IMR-90 (cell line): ENCODE results near the gene AMFR. TPM values are rescaled to one million over a fixed set of nuclear protein-coding genes. Genes with fewer than 3 reads are reported as not detected.

Source experiments
- ATAC-seq: fragments of 200-7000 bp; cut with Tn5 transposase; 2 replicates; pipeline ENCODE4 v1.9.1; 2020; ENCODE audit warnings: low read depth, mild to moderate bottlenecking, moderate library complexity
- BruUV-seq: library from RNA; stranded (reverse); fragments of 400-500 nt; replicated peaks from 2 replicates; lab custom pipeline; 2021; lab: Mats Ljungman, UMichigan
- CTCF ChIA-PET: fragments of 300-600 bp; formaldehyde crosslinking; extraction: SDS; loops from one replicate; lab custom pipeline; 2021; ENCODE audit warnings: antibody characterized with exemption; lab: Yijun Ruan, JAX
- POLR2A ChIA-PET: fragments of 300-600 bp; sonication (Branson Sonifier 250); formaldehyde crosslinking; loops from one replicate; lab custom pipeline; 2022; ENCODE audit warnings: antibody characterized with exemption; ENCODE audit not compliant: unreplicated experiment; lab: Charles Lee
- DNase-seq: peaks from one replicate; pipeline ENCODE4 v3.0.0; 2013
- H2AFZ ChIP-seq: replicated peaks from 2 replicates; pipeline ENCODE3; 2013; ENCODE audit warnings: low read length, mild to moderate bottlenecking; ENCODE audit not compliant: poor library complexity
- H2AK5ac ChIP-seq: 2 replicates; pipeline ENCODE4 v1.6.1; 2013; ENCODE audit warnings: low read depth, low read length, inconsistent platforms
- H2AK9ac ChIP-seq: replicated peaks from 2 replicates; pipeline ENCODE3; 2013; ENCODE audit warnings: mild to moderate bottlenecking, low read depth, low read length, moderate library complexity; ENCODE audit not compliant: poor library complexity
- H2BK120ac ChIP-seq: 2 replicates; pipeline ENCODE4 v1.6.1; 2013; ENCODE audit warnings: low read depth, low read length, inconsistent platforms
- H2BK15ac ChIP-seq: 3 replicates; pipeline ENCODE4 v1.6.1; 2013; ENCODE audit warnings: low read depth, low read length, inconsistent platforms
- H2BK20ac ChIP-seq: 2 replicates; pipeline ENCODE4 v1.6.1; 2013; ENCODE audit warnings: low read depth, mild to moderate bottlenecking, inconsistent platforms, low read length, moderate library complexity
- H2BK5ac ChIP-seq: 2 replicates; pipeline ENCODE4 v1.6.1; 2013; ENCODE audit warnings: mild to moderate bottlenecking, low read depth, low read length, inconsistent platforms; ENCODE audit not compliant: poor library complexity, severe bottlenecking
- H3K14ac ChIP-seq: replicated peaks from 2 replicates; pipeline ENCODE4 v1.6.1; 2013; ENCODE audit warnings: low read depth, low read length, inconsistent platforms
- H3K18ac ChIP-seq: 2 replicates; pipeline ENCODE4 v1.6.1; 2013; ENCODE audit warnings: low read depth, low read length, control low read depth
- H3K23ac ChIP-seq: 2 replicates; pipeline ENCODE4 v1.6.1; 2013; ENCODE audit warnings: low read depth, low read length, inconsistent platforms
- H3K27ac ChIP-seq: 2 replicates; pipeline ENCODE4 v1.5.1; 2013; ENCODE audit warnings: mild to moderate bottlenecking, control low read depth, low read length; ENCODE audit not compliant: insufficient read depth
- H3K27me3 ChIP-seq: 2 replicates; pipeline ENCODE4 v1.6.1; 2013; ENCODE audit warnings: low read length; ENCODE audit not compliant: control insufficient read depth, insufficient read depth
- H3K36me3 ChIP-seq: 2 replicates; pipeline ENCODE4 v1.6.1; 2013; ENCODE audit warnings: low read length, mixed read lengths; ENCODE audit not compliant: control insufficient read depth, insufficient read depth
- H3K4ac ChIP-seq: 2 replicates; pipeline ENCODE4 v1.6.1; 2013; ENCODE audit warnings: low read depth, low read length, inconsistent platforms
- H3K4me1 ChIP-seq: 2 replicates; pipeline ENCODE4 v1.6.1; 2013; ENCODE audit warnings: low read length, mixed read lengths; ENCODE audit not compliant: control insufficient read depth, insufficient read depth
- H3K4me2 ChIP-seq: 2 replicates; pipeline ENCODE4 v1.6.1; 2013; ENCODE audit warnings: low read depth, mild to moderate bottlenecking, control low read depth, low read length, moderate library complexity
- H3K4me3 ChIP-seq: 2 replicates; pipeline ENCODE4 v1.5.1; 2013; ENCODE audit warnings: low read depth, mild to moderate bottlenecking, control low read depth, low read length, moderate library complexity; ENCODE audit not compliant: insufficient read depth
- H3K56ac ChIP-seq: 2 replicates; pipeline ENCODE4 v1.6.1; 2013; ENCODE audit warnings: low read length, inconsistent platforms; ENCODE audit not compliant: insufficient read depth; ENCODE audit errors: extremely low read depth
- H3K79me1 ChIP-seq, 2 experiments: 2 replicates each; pipeline ENCODE4 v1.6.1; 2013; ENCODE audit warnings: low read length in 2 of 2, inconsistent platforms in 1 of 2, low read depth in 1 of 2
- H3K9ac ChIP-seq: 2 replicates; pipeline ENCODE4 v1.6.1; 2013; ENCODE audit warnings: low read depth, low read length, control low read depth
- H3K9me1 ChIP-seq: 2 replicates; pipeline ENCODE4 v1.6.1; 2013; ENCODE audit warnings: low read length, inconsistent platforms; ENCODE audit not compliant: insufficient read depth
- H3K9me3 ChIP-seq: 2 replicates; pipeline ENCODE4 v1.6.1; 2013; ENCODE audit warnings: low read length; ENCODE audit not compliant: control insufficient read depth, insufficient read depth
- H4K20me1 ChIP-seq: 2 replicates; pipeline ENCODE4 v1.6.1; 2013; ENCODE audit warnings: low read length, inconsistent platforms; ENCODE audit not compliant: insufficient read depth
- H4K5ac ChIP-seq: 2 replicates; pipeline ENCODE4 v1.6.1; 2013; ENCODE audit warnings: mild to moderate bottlenecking, low read depth, low read length, control low read depth
- H4K8ac ChIP-seq, 2 experiments: 2 replicates each; pipeline ENCODE4 v1.6.1; 2013; ENCODE audit warnings: low read depth in 2 of 2, low read length in 2 of 2, control low read depth in 1 of 2, inconsistent platforms in 1 of 2
- H4K91ac ChIP-seq: 2 replicates; pipeline ENCODE4 v1.6.1; 2013; ENCODE audit warnings: low read depth, low read length, inconsistent platforms; ENCODE audit not compliant: insufficient read depth
- FOS ChIP-seq: fragments of 150-350 bp; IDR thresholded peaks from 2 replicates; pipeline ENCODE4 v1.6.1; 2016; ENCODE audit warnings: low read depth, low read length
- MAZ ChIP-seq: IDR thresholded peaks from 2 replicates; pipeline ENCODE4 v1.6.1; 2012; ENCODE audit warnings: low read depth, mild to moderate bottlenecking, low read length, improper control_type of control experiment, moderate library complexity, borderline replicate concordance
- WGBS, 2 experiments: methylation state at CpG; one replicate each; pipeline versions ENCODE4 v1.1.5 to v1.1.7; 2013; ENCODE audit warnings: missing lambda C conversion rate in 2 of 2; ENCODE audit not compliant: insufficient read length in 1 of 2; ENCODE audit errors: extremely low coverage in 2 of 2; 5-methylcytosine and 5-hydroxymethylcytosine counted together
- dilution Hi-C: fragments of 300-500 bp; cut with HindIII; formaldehyde crosslinking; loops from one replicate; pipeline ENCODE4 v1.14.3; 2018; ENCODE audit warnings: low sequenced_read_pairs; ENCODE audit not compliant: unreplicated experiment
- in situ Hi-C: fragments of 300-500 bp; cut with MboI; formaldehyde crosslinking; loops from 3 replicates; pipeline ENCODE4 v1.14.3; 2019; ENCODE audit warnings: low sequenced_read_pairs, inconsistent platforms, mixed read lengths
- intact Hi-C: fragments of 100-400 bp; cut with micrococcal nuclease; formaldehyde crosslinking; loops from 2 replicates; pipeline ENCODE4 v1.10.0; 2022
- polyA plus RNA-seq, 3 experiments: library from polyadenylated mRNA; depleted of rRNA; stranded (reverse); fragments of >200 nt; gene quantifications; 2 replicates each; pipeline ENCODE4 v1.2.3, GENCODE V29; 2012; ENCODE audit warnings: low replicate concordance in 1 of 3
- total RNA-seq: library from RNA; depleted of rRNA; stranded (reverse); fragments of >200 nt; gene quantifications from 2 replicates; pipeline ENCODE4 v1.2.3, GENCODE V29; 2012

AMFR gene
- total and polyA plus RNA-seq, 2 of the 4 experiments (the other 2 are of a cell fraction), result 60.7 to 216 TPM

GRCh38 chr16:56387396-56387795 lies 37.9 kb downstream of the AMFR start:
- TF ChIP-seq MAZ (no peak), FOS (no peak)
- H4K5ac ChIP-seq, result no peak overlapping the region
- H2AFZ ChIP-seq, result no peak overlapping the region
- H3K4me3 ChIP-seq, result no peak overlapping the region
- no peak overlapping the region for H3K4me2 ChIP-seq
- peaks cover 17% of the 10 kb centered on the region for H3K4me1 ChIP-seq
- H3K14ac ChIP-seq, result no peak overlapping the region; the same call in 1 of the 2 replicates
- peak overlapping the region; percentile 52; the same call in 1 of the 2 replicates for H2AK5ac ChIP-seq
- no peak overlapping the region for H3K23ac ChIP-seq
- no peak overlapping the region for H2AK9ac ChIP-seq
- no peak overlapping the region for H4K91ac ChIP-seq
- peaks cover 18 to 29% of the 10 kb centered on the region in 2 experiments for H3K79me1 ChIP-seq
- H3K27ac ChIP-seq, result no peak overlapping the region
- no peak overlapping the region for H3K4ac ChIP-seq
- H3K36me3 ChIP-seq, result peaks cover 33% of the 10 kb centered on the region
- BruUV-seq, result no TSS peak
- DNase-seq (no peak), ATAC-seq (peak; percentile 4)
- H3K56ac ChIP-seq, result no peak overlapping the region
- H2BK20ac ChIP-seq, result no peak overlapping the region
- intact Hi-C loops (no loop called here), in situ Hi-C loops (no loop called here), dilution Hi-C loops (no loop called here)
- no CpG with 5 or more reads among the region's 3 CpGs for WGBS, 2 experiments
- CTCF ChIA-PET, result interaction anchor here (1.1 to 1.5 kb wide), 2 partner anchors 17 to 21 kb away, joined by 3 to 4 read pairs; no protein-coding TSS in a partner anchor
- peak overlapping the region; percentile 30; the same call in 1 of the 3 replicates for H2BK15ac ChIP-seq
- H3K9me3 ChIP-seq, result no peaks in the 10 kb centered on the region
- peak overlapping the region in 1 of 2 experiments; percentile 17; a peak in 2 of 4 replicates for H4K8ac ChIP-seq
- H4K20me1 ChIP-seq, result peaks cover 5% of the 10 kb centered on the region; the same call in 1 of the 2 replicates
- H3K9ac ChIP-seq, result no peak overlapping the region
- POLR2A ChIA-PET, result no interaction called here
- no peaks in the 10 kb centered on the region for H3K27me3 ChIP-seq
- H3K18ac ChIP-seq, result no peak overlapping the region; the same call in 1 of the 2 replicates
- H2BK120ac ChIP-seq, result no peak overlapping the region
- H3K9me1 ChIP-seq, result peaks cover 16% of the 10 kb centered on the region
- peak overlapping the region; percentile 69 for H2BK5ac ChIP-seq
